NCI-H2107 (cell line): ENCODE data around the gene UBXN2A.

ENCODE experiments used
- DNase-seq: peaks from one replicate; lab custom pipeline; 2025; lab: John Stamatoyannopoulos, UW

UBXN2A gene

GRCh38 chr2:23939987-23940717 lies at the start of gene UBXN2A:
Gene UBXN2A (plus strand): TSS chr2:23940463. CDS start chr2:23958315, 17,852 bp downstream.
- DNase-seq, result peak; percentile 86

DNA sequence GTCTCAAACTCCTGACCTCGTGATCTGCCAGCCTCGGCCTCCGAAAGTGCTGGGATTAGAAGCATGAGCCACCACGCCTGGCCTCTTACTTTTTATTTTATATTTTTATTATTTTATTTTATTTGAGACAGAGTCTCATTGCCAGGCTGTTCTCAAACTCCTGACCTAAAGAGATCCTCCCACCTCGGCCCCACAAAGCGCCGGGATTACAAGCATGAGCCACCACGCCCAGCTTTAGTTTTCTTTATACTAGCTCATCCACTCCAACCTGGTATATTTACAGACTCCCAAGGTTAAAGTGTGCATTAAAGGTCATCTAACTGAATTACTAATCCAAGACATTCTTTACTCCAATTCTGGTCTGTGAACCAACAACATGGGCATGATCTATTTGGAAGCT lies 40.1 kb upstream of the UBXN2A start:
- no peak for DNase-seq

GRCh38 chr2:23900541-23901322 lies 39.5 kb upstream of the UBXN2A start:
- DNase-seq, result no peak

DNA sequence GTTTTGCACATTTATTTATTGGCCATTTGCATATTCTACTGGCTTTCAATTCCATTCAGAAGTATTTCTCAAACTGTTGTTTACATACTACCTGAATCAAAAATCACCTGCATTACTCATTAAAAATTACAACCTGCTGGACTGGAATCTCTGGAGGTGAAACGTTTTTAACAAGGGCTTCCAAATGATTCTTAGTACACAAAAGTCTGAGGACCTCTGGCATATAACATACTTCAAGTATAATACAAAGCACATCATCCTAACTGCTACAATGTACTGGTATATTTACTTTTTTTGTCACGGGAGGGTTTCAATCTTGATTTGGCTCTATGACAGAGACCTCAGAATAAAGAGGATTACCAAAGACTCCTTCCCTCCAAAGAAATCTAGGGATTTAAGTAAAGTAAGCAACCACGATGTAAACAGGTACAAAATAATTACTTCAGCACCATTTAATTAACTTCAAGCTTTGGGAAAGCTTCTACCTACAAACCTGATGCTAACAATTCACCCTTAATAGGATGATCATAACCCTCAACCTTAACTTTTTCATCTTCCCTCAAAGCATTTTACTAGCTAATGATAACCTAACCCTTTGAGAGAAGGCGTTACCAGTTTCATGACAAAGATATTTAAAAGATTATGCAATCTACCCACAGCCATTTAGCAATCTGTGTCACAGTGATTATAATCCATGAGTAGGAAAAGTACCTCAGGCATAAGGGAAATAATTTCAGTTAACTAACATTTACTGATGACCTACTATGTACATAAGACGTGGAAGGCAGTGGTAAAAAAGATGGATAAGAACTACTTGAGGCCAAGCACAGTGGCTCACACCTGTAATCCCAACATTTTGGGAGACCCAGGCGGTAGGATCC lies 38.1 kb upstream of the UBXN2A start:
- no peak for DNase-seq

DNA sequence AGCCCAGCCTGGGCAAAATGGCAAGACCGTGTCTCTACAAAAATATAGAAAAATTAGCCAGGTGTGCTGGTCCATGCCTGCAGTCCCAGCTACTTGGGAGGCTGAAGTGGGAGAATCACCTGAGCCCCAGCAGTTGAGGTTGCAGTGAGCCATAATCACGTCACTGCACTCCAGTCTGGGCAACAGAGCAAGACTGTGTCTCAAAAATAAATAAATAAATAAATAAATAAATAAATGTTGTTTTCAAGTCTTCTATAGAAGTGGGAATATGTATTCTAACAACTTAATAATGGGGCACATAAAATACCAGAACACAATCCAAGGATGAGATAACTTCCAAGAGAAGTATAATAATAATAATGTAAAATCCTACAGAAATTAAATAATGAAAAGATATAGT lies 37.2 kb upstream of the UBXN2A start:
- DNase-seq, result no peak

DNA sequence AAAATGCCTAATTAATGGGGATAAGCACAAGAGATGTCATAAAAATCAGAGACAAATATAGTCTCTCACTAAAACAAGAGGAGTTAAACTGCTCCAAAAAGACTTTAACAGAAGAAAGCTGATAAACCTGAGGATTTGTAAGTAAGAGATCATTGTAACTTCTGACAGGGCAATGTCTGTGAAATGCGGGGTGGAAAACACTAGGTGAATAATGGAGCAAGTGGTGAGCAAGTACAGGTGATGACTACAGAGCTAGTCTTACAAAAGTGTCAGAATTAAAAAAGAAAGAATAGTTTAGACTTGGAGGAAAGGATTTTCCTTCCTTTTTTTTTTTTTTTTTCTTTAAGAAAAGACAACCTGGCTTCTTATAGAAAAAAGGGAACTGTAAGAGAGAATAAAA lies 36.0 kb upstream of the UBXN2A start:
- no peak for DNase-seq

GRCh38 chr2:23904692-23905091 lies 35.6 kb upstream of the UBXN2A start:
- DNase-seq, result no peak

- no peak for DNase-seq
These were observed 35.1 kb upstream of the UBXN2A start for GRCh38 chr2:23905155-23905554.

- DNase-seq, result no peak
These were observed 28.2 kb upstream of the UBXN2A start for GRCh38 chr2:23912054-23912453.

- no peak for DNase-seq
These were observed 24.9 kb upstream of the UBXN2A start for GRCh38 chr2:23915327-23915726.

DNA sequence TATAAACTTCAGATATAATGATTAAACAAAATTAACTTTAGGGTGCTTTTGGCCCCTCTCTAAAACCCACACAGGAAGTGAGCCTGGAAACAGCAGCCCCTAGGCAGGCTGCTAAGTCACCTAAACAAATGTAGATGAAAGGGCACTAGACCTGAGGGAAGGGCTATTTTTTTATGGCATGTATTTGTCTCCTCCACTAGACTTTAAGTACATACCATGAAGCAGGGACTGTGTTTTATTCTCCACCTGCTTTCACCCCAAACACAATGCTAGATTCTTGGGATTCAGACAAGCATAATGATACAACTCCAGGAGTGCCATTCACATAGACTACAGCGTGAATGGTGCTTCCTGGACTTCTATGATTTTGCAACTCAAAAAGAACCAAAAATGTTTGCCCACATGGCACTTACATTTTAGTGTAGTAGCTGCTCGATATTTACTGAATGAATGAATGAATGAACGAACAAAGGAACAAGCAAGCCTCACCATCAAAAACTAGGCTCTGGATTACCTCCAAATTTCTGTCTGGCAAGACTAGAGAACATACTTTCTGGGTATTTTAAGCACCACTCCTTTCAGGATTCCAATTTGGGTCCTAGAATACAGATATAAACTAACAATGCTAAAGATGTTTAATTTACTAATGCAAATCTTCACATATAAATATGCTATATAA lies 23.4 kb upstream of the UBXN2A start:
- no peak for DNase-seq

GRCh38 chr2:23918837-23919489 lies 21.3 kb upstream of the UBXN2A start:
- no peak for DNase-seq

- no peak for DNase-seq
These were observed 15.5 kb upstream of the UBXN2A start for GRCh38 chr2:23924589-23925359.

DNA sequence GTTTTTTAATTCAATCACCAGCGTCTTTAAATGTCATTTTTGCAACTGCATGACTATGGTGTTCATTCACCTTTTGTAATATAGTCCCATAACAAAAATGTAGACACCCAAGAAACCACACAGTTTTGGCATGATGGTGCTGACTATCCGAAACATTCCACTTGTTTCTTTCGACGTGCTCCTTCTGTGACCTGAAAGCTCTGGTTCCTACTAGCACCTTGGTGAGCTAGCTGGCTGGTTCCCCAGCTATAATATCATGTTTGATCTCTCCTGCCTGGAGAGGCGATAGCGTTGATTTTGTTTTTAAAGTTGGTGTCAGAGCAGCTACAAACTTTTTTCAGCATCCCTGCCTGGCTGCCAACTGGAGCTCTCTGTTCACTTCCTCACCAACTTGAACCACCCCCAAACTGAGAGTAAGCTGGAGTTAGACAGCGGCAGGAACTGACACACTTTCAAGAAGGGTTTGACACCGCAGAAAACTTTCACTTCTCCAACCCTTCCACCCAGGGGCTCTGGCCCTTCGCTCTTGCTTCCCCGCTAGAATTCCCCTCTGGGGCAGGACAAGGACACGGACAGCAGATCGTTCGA lies 14.5 kb upstream of the UBXN2A start:
- DNase-seq, result no peak

DNA sequence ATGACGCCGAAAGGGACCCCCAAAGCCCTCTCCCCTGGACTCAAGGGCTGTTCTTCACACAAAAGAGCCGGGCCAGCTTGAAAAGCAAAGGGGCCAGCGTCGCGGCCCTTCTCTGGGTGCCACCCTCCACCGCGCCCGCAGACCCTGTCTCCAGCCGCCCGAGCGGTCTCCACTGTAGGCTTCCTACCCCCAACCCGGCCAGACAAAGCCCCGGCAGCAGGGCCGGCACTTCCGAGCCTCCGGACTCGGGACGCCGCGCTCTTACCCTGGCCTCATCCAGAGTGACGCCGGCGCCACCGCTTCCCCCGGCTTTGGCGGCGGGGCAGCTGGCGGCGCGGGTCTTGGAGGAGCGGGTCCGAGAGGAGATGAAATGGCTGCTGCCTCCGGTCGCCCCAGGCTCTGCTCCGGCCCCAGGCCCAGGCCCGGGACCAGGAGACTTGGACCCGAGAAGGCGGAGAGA lies 13.9 kb upstream of the UBXN2A start:
- DNase-seq, result no peak

- peak; percentile 92 for DNase-seq
These were observed 13.3 kb upstream of the UBXN2A start, which contains the start of gene ATAD2B for GRCh38 chr2:23926750-23927571. Gene ATAD2B (minus strand): TSS chr2:23927123. CDS start chr2:23926770, 353 bp downstream.

GRCh38 chr2:23934259-23934658 lies 6.0 kb upstream of the UBXN2A start:
- DNase-seq, result no peak

DNA sequence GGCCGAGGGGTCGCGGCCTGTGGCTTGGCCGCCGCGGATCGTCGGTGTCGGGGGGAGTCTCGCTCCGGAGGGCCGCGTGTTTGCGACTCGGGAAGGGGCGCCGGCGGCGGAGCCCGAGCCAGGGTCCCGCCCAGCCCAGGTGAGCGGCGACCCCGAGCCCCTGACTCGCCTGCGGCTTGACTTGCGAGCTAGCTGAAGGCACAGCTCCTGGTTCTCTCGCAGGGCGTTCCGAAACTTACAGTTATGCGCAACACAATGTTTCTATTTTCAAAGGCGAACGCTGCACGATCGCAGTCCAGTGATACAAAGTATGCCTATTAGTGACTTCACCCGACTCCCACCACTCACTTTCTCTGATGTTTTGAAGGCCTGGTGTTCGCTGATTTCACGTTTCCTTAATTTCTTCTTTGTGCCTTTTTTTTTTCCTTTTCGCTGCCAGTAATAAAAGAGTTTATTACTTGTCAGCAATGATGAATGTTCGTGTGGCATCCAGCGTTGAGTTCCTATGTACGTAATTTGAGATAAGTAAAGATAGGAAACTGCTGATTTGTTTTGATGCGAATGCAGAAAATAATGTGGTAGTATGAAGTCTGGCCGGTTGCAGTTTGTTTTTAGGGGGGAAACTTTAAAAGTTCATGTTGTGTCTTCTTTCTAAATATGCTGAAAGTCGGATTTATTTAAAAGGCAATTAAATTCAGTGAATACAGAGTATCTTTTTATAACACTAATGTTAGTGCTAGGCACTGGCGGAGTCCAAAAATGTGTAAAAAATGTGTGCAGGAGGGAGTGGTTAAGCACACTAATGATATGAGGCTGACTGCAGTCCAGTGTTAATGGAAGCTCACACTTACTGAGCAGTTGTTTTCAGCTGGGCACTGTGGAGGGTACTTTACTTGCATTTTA lies 706 bp downstream of the UBXN2A start:
- no peak for DNase-seq
